HepG2 (cell line): ENCODE results near the gene DHRS13. TPM values are rescaled to one million over a fixed set of nuclear protein-coding genes. Genes with fewer than 3 reads are reported as not detected.

Experiments
- ATAC-seq: fragments of 200-7000 bp; cut with Tn5 transposase; 3 replicates; pipeline ENCODE4 v1.9.1; 2020; ENCODE audit warnings: mild to moderate bottlenecking, moderate library complexity
- BruUV-seq: library from RNA; stranded (reverse); fragments of 400-500 nt; replicated peaks from 2 replicates; lab custom pipeline; 2021; lab: Mats Ljungman, UMichigan
- CTCF ChIA-PET: fragments of 300-600 bp; formaldehyde crosslinking; extraction: SDS; loops from one replicate; lab custom pipeline; 2021; ENCODE audit warnings: low total read pairs, inconsistent platforms, low intra/inter-chr PET ratio; lab: Yijun Ruan, JAX
- POLR2A ChIA-PET: fragments of 350-600 bp; sonication (Branson Sonifier 250); formaldehyde crosslinking; loops from one replicate; lab custom pipeline; 2020; ENCODE audit warnings: antibody characterized with exemption, inconsistent platforms; lab: Yijun Ruan, JAX
- DNase-seq: peaks from one replicate; pipeline ENCODE4 v3.0.0-alpha.2; 2015; ENCODE audit warnings: low spot score
- FAIRE-seq: peaks from 3 replicates; lab custom pipeline; 2011; peaks lifted over from hg19 to GRCh38; lab: Jason Lieb, UNC
- H2AFZ ChIP-seq: one replicate; pipeline ENCODE4 v1.6.1; 2011; ENCODE audit warnings: low read length, inconsistent platforms
- H3K27ac ChIP-seq: fragments of 300-600 bp; 3 replicates; pipeline ENCODE4 v1.8.0; 2011; ENCODE audit warnings: mixed run types, mild to moderate bottlenecking, mixed read lengths, low read length, inconsistent platforms; ENCODE audit not compliant: insufficient read depth; ENCODE audit errors: extremely low read length
- H3K27me3 ChIP-seq, 2 experiments: fragments of 200-600 bp in 1 of 2; 2 replicates in 1 of 2; 3 replicates in 1 of 2; pipeline versions ENCODE4 v1.6.0 to v1.8.0; 2011; ENCODE audit warnings: low read length in 2 of 2, mild to moderate bottlenecking in 2 of 2, moderate library complexity in 2 of 2, inconsistent platforms in 1 of 2; ENCODE audit not compliant: insufficient read depth in 2 of 2, control insufficient read depth in 1 of 2
- H3K36me3 ChIP-seq, 2 experiments: fragments of 200-600 bp in 1 of 2; replicated peaks in 1 of 2; 2 replicates in 1 of 2; 3 replicates in 1 of 2; pipeline versions ENCODE4 v1.5.1 to v1.8.0; 2011; ENCODE audit warnings: low read length in 2 of 2, inconsistent platforms in 1 of 2; ENCODE audit not compliant: insufficient read depth in 2 of 2, control insufficient read depth in 1 of 2
- H3K4me1 ChIP-seq: 2 replicates; pipeline ENCODE4 v1.5.1; 2012; ENCODE audit warnings: low read length, inconsistent platforms; ENCODE audit not compliant: insufficient read depth
- H3K4me2 ChIP-seq: 2 replicates; pipeline ENCODE4 v1.6.0; 2011; ENCODE audit warnings: low read depth, low read length, inconsistent platforms
- H3K4me3 ChIP-seq, 3 experiments: fragments of 200-600 bp in 1 of 3; sonication (generic), shearing (Covaris generic) in 1 of 3; replicated peaks in 1 of 3; 2 replicates each; pipeline ENCODE4 v1.5.1; 2011 to 2016; ENCODE audit warnings: low read length in 3 of 3, inconsistent platforms in 2 of 3, low read depth in 2 of 3, mild to moderate bottlenecking in 2 of 3, control low read depth in 1 of 3, mixed read lengths in 1 of 3; ENCODE audit not compliant: insufficient read depth in 1 of 3
- H3K79me2 ChIP-seq: one replicate; pipeline ENCODE4 v1.6.1; 2011; ENCODE audit warnings: low read length, inconsistent platforms; ENCODE audit not compliant: insufficient read depth
- H3K9ac ChIP-seq: 2 replicates; pipeline ENCODE4 v1.6.0; 2011; ENCODE audit warnings: mild to moderate bottlenecking, low read depth, low read length, inconsistent platforms; ENCODE audit not compliant: insufficient read depth
- H3K9me3 ChIP-seq: 2 replicates; pipeline ENCODE4 v1.5.1; 2012; ENCODE audit warnings: mild to moderate bottlenecking, low read length
- H4K20me1 ChIP-seq: 2 replicates; pipeline ENCODE4 v1.6.0; 2011; ENCODE audit warnings: inconsistent platforms, mild to moderate bottlenecking, low read length, moderate library complexity; ENCODE audit not compliant: insufficient read depth
- DR1 ChIP-seq: sonication (generic); formaldehyde crosslinking; IDR thresholded peaks from 2 replicates; pipeline ENCODE4 v1.8.0; 2021; ENCODE audit warnings: mild to moderate bottlenecking, missing genetic modification reagents, inconsistent platforms
- FUBP1 ChIP-seq: sonication (generic); formaldehyde crosslinking; IDR thresholded peaks from 2 replicates; pipeline ENCODE4 v1.5.1; 2020; ENCODE audit warnings: missing genetic modification reagents, mild to moderate bottlenecking, borderline replicate concordance
- GLMP ChIP-seq: sonication (generic); formaldehyde crosslinking; IDR thresholded peaks from 2 replicates; pipeline ENCODE4 v1.9.0; 2021; ENCODE audit warnings: missing genetic modification reagents, mild to moderate bottlenecking, borderline replicate concordance
- GTF2F1 ChIP-seq: fragments of 150-350 bp; IDR thresholded peaks from 2 replicates; pipeline ENCODE4 v1.6.1; 2014; ENCODE audit warnings: low read length
- HMG20A ChIP-seq: IDR thresholded peaks from 2 replicates; pipeline ENCODE4 v1.6.1; 2016; ENCODE audit warnings: borderline replicate concordance
- HNRNPLL ChIP-seq: fragments of 200-400 bp; formaldehyde crosslinking; IDR thresholded peaks from 2 replicates; pipeline ENCODE4 v1.6.1; 2017; ENCODE audit warnings: mild to moderate bottlenecking, low read depth, low read length; ENCODE audit not compliant: poor library complexity, severe bottlenecking
- NR2F6 ChIP-seq, 2 experiments: IDR thresholded peaks; 2 replicates each; pipeline ENCODE4 v1.6.1; 2016; ENCODE audit warnings: antibody characterized with exemption in 1 of 2, mild to moderate bottlenecking in 1 of 2
- SAFB2 ChIP-seq: sonication (generic); formaldehyde crosslinking; IDR thresholded peaks from 2 replicates; pipeline ENCODE4 v1.5.1; 2020; ENCODE audit warnings: missing genetic modification reagents, low read depth, mild to moderate bottlenecking, borderline replicate concordance
- STAT5B ChIP-seq: sonication (generic); formaldehyde crosslinking; IDR thresholded peaks from 2 replicates; pipeline ENCODE4 v1.4.0; 2020; ENCODE audit warnings: missing genetic modification reagents
- ZBTB1 ChIP-seq: sonication (generic); formaldehyde crosslinking; IDR thresholded peaks from 2 replicates; pipeline ENCODE4 v1.4.0; 2020; ENCODE audit warnings: missing genetic modification reagents, borderline replicate concordance
- ZNF512 ChIP-seq: sonication (generic); formaldehyde crosslinking; IDR thresholded peaks from 2 replicates; pipeline ENCODE4 v1.4.0; 2020; ENCODE audit warnings: mild to moderate bottlenecking, missing genetic modification reagents
- ZNF562 ChIP-seq: sonication (generic); formaldehyde crosslinking; IDR thresholded peaks from 2 replicates; pipeline ENCODE4 v1.8.0; 2022; ENCODE audit warnings: missing genetic modification reagents, borderline replicate concordance
- ZNF776 ChIP-seq: sonication (generic); formaldehyde crosslinking; IDR thresholded peaks from 2 replicates; pipeline ENCODE4 v1.4.0; 2020; ENCODE audit warnings: mild to moderate bottlenecking, missing genetic modification reagents
- ZNF781 ChIP-seq: sonication (generic); formaldehyde crosslinking; IDR thresholded peaks from 2 replicates; pipeline ENCODE4 v1.5.1; 2020; ENCODE audit warnings: borderline replicate concordance, mild to moderate bottlenecking, missing genetic modification reagents; ENCODE audit errors: not compliant biosample characterization
- WGBS: methylation state at CpG from one replicate; pipeline ENCODE4 v1.1.6; 2017; ENCODE audit warnings: low lambda C conversion rate; 5-methylcytosine and 5-hydroxymethylcytosine counted together
- in situ Hi-C: cut with HindIII; loops from 2 replicates; pipeline ENCODE4 v1.10.0; 2017; ENCODE audit warnings: low pct_unique_long_range_greater_than_20kb; ENCODE audit not compliant: extremely low pct_ligation_motif_present
- intact Hi-C: fragments of 100-400 bp; cut with micrococcal nuclease; formaldehyde crosslinking; loops from one replicate; pipeline ENCODE4 v1.10.0; 2022; ENCODE audit not compliant: unreplicated experiment
- polyA plus RNA-seq, 8 experiments: library from polyadenylated mRNA; depleted of rRNA in 3 of 8; stranded (reverse) in 7 of 8; unstranded in 1 of 8; fragments of >200 nt; fragmentation: Illumina TruSeq in 4 of 8; extraction: Trizol in 4 of 8; gene quantifications; 2 replicates each; pipeline versions ENCODE4 v1.2.1 to v1.2.3, GENCODE V29; 2011 to 2016; ENCODE audit warnings: low read depth in 4 of 8, missing spikeins in 1 of 8, mixed read lengths in 1 of 8; ENCODE audit not compliant: insufficient read depth in 1 of 8
- total RNA-seq, 5 experiments: library from RNA; depleted of rRNA; stranded (reverse); fragments of >200 nt; fragmentation: Illumina TruSeq; extraction: Trizol; gene quantifications; 2 replicates each; pipeline ENCODE4 v1.2.3, GENCODE V29; 2016; ENCODE audit warnings: low read depth in 1 of 5

The DHRS13 gene
- total and polyA plus RNA-seq, 2 of the 13 experiments (the other 11 are each of a cell fraction or from before 2014, with no cell fraction given) = 11.8 to 12.6 TPM

GRCh38 chr17:28912938-28913333 is 10.1 kb upstream of the DHRS13 start:
- Histone ChIP-seq H3K4me2 (no peak overlapping the region), H3K4me1 (peaks cover 53% of the 10 kb centered on the region), H3K27me3 (no peaks in the 10 kb centered on the region), H4K20me1 (peaks cover 4% of the 10 kb centered on the region; the same call in 1 of the 2 replicates), H2AFZ (no peak overlapping the region), H3K79me2 (no peaks in the 10 kb centered on the region), H3K9me3 (no peaks in the 10 kb centered on the region), H3K9ac (no peak overlapping the region), H3K4me3 (no peak overlapping the region), H3K36me3 (peaks cover 41 to 85% of the 10 kb centered on the region in 2 experiments), H3K27ac (peak overlapping the region; percentile 14)
- POLR2A ChIA-PET = interaction anchor here (1.0 kb wide), 1 partner anchor 11 kb away, joined by 3 read pairs; no protein-coding TSS in a partner anchor
- FAIRE-seq = no peak
- WGBS = 93% methylated on average over 3 of the region's 6 CpGs
- TF ChIP-seq HNRNPLL = no peak
- TF ChIP-seq FUBP1 (CRISPR knock-in tag) = no peak
- no peak for TF ChIP-seq GTF2F1
- TF ChIP-seq ZNF776 = no peak
- TF ChIP-seq SAFB2 = no peak
- TF ChIP-seq GLMP = no peak
- TF ChIP-seq ZNF781 (CRISPR knock-in tag) = no peak
- no peak for TF ChIP-seq ZBTB1 (CRISPR knock-in tag)
- TF ChIP-seq DR1 = no peak
- no peak for TF ChIP-seq NR2F6 (IDR thresholded peaks at IDR 0.05)
- TF ChIP-seq NR2F6 (CRISPR knock-in tag; IDR thresholded peaks at IDR 0.05) = no peak
- no peak for TF ChIP-seq STAT5B
- TF ChIP-seq HMG20A (CRISPR knock-in tag) = no peak
- TF ChIP-seq ZNF512 (CRISPR knock-in tag) = no peak
- no peak for TF ChIP-seq ZNF562 (CRISPR knock-in tag)
- BruUV-seq = no TSS peak
- in situ Hi-C loops (loop anchor here (5.0 kb wide), 1 partner anchor 34 kb away; no protein-coding TSS in a partner anchor), intact Hi-C loops (no loop called here)
- ATAC-seq = no peak
- CTCF ChIA-PET = interaction anchor here (1.1 kb wide), 1 partner anchor 10 kb away, joined by 4 read pairs; the partner anchor contains the start of gene DHRS13
- no peak for DNase-seq
